SH-SY5Y (cell line): Measurements from ENCODE around the gene C22orf23.

Experiments
- GATA2 ChIP-seq: IDR thresholded peaks from 2 replicates; pipeline ENCODE4 v1.6.1; 2011; ENCODE audit warnings: mild to moderate bottlenecking, low read depth, low read length
- GATA3 ChIP-seq: IDR thresholded peaks from 2 replicates; pipeline ENCODE4 v1.6.1; 2011; ENCODE audit warnings: low read depth, mild to moderate bottlenecking, low read length, moderate library complexity

DNA sequence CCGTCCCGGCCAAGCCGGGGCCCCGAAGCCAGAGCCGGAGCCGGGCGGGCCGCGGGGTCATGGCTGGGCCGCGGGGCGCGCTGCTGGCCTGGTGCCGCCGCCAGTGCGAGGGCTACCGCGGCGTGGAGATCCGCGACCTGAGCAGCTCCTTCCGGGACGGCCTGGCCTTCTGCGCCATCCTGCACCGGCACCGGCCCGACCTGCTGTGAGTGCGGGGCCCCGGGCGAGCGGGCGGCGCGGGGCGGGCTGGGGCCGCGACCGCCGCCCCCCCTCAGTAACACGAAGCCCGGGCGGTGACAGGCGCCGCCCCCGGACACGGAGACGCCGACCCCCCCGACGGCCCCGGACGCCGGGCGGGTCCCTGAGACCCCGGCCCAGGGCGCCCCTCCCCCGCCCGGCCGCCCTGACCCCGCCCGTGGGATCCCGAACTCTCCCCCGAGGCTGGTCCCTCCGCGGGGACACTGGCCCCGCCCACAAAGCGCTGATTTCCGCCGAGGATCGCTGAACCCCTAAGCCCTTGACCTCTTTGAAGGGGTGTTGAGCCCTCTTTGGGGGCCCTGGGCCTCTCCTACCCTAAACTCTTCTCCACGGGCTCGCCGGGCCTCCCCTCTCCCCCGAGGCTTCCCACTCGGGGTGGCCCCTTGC lies 46.9 kb downstream of the C22orf23 start:
- no peak for TF ChIP-seq GATA2
- no peak for TF ChIP-seq GATA3
